GM19193 (cell line): ENCODE data around the gene TUFM.
A peak's percentile ranks its signal among the peaks of the same experiment; 100 is the strongest.

ENCODE experiments used
- POLR2A ChIP-seq: IDR thresholded peaks from 4 replicates; pipeline ENCODE4 v1.6.1; 2011; ENCODE audit not compliant: insufficient read depth, insufficient read length; ENCODE audit errors: extremely low read depth

The TUFM gene

GRCh38 chr16:28829747-28830146 is 16.4 kb downstream of the TUFM start:
- no peak for TF ChIP-seq POLR2A

DNA sequence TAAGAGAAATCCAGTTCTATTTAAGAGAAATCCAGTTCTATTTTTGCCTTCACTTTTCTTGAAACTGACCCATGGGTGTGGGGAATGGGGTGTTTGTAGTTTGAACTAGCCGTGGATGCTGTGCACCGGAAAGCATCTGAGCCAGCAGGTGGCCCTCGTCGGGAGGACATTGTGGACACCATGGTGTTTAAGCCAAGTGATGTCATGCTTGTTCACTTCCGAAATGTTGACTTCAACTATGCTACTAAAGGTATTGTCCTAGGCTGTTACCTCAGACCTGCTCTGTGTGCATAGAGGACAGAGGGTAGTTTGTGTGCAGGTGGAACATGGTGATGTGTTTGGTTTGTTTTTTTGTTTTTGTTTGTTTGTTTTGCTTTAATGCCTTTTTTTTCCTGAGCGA is 20.0 kb downstream of the TUFM start:
- no peak for TF ChIP-seq POLR2A

GRCh38 chr16:28824717-28824973 is 21.5 kb downstream of the TUFM start:
- TF ChIP-seq POLR2A: no peak

DNA sequence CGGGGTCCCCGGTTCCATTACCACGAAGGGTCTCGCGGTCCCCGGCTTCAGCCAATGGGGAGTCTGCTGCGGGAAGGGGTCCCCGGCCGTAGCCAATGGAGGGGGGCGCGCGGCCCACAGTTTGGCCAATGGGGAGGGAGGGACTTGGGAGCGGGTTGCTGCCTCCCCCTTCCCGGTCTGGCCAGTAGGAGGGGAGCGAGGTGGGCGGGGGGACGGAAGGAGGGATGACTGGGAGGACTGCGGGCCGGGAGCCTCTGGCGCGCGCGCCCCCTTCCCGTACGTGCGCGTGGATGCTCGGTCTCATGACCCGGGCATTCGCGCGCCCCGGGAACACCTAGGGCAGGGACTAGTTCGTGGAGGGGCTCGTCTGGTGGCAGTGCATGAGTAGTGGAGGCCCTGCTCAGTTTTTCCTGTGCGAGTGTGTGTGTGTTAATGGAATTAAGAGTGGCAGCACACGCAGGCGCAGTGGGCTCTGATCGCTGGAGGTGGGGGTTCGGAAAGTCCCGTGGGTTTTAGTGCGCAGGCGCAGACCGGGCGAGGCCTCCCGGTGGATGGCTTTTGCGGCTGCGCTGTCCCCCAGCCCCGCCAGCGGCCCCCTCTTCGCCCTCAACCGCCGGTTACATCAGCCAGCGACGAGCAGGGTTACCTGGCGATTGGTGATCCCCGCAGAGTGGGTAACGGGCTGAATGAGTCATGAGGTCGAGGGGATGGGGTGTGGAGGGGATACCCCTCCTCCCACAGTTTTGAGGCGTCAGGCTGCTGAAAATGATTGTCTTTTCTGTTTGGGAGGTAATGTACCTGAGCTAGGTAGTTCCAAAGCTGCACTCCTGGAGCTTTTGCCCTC is 22.1 kb downstream of the TUFM start:
- peak; percentile 84 for TF ChIP-seq POLR2A

GRCh38 chr16:28823291-28823872 is 22.8 kb downstream of the TUFM start:
- peak; percentile 26 for TF ChIP-seq POLR2A

DNA sequence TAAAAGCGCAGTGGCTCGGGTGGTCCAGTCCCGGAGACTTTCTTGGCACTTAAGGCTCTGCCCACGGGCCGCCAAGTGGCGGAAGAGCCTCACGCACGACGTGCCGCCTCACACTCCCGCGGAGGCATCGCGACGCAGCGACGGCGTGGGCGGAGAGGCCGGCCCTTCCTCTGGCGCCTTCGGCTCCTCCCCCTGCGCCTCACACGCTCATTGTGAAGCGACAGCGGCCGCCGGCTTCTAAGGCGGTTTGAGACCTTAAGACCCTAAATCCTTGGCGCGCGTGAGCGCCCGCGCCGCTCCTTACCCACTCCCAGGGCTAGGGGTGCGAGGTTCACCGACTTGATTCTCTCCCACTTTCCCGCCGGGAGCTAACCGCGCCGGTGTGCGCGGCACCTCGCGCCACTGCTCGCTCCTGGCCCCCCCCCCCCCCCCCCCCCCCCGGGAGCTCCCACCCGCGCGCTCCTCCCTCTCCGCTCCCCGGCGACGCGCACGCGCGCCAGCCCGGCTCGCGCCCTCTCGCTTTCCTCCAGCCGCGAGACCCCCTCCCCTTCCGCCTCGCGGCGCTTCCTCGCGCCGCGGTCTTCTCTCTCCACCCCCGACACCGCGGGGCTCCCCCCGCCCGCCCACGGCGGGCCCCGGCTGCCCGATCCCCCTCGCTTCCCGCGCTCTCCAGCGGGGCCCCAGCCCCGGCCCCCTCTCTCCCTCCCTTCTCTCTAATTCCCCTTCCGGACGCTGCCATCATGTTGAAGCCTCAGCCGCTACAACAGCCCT is 23.4 kb downstream of the TUFM start, which contains the start of gene ATXN2L:
Gene ATXN2L (plus strand): TSS at position 480 of the 771 bp plus-strand sequence. CDS start 261 bp downstream, at position 741.
- peak; percentile 97 for TF ChIP-seq POLR2A

DNA sequence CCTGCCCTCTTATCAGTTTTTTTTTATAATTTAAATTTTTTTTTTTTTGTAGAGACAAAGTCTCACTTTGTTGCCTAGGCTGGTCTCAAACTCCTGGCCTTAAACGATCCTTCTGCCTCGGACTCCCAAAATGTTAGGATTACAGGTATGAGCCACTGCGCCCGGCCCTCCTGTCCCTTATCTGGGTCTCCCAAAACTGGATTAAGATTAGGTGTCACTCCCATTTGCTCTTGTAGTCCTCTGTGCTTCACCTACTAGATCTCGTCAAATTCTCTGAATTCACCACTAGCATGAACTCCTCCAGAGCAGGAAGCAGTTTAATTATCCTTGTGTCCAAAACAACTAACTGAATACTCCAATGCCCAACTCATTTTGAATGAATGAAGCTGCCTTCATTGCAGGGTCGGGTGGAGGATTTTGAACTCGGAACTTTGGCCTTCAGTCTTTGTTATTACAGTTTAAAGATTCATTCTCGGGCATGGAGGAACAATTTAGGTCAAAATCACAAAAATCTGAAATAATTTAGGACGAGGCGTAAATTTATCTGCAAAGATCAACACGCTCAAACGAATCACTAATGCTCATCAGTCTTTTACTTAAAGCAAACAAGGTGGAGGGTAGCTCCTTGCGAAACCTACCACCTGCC is 24.2 kb downstream of the TUFM start:
- no peak for TF ChIP-seq POLR2A

- TF ChIP-seq POLR2A: no peak
These were observed 26.1 kb downstream of the TUFM start for GRCh38 chr16:28820016-28820415.
